OCI-LY7 (cell line): ENCODE measurements around the gene PTPRF. TPM values are rescaled to one million over a fixed set of nuclear protein-coding genes. Genes with fewer than 3 reads are reported as not detected.
"Not testable (repeated sequence)": the region's sequence is repeated elsewhere in the genome, so short reads cannot be mapped to it uniquely, and the experiment has no call there.

Experiments used
- BruUV-seq: library from RNA; stranded (reverse); fragments of 400-500 nt; replicated peaks from 2 replicates; lab custom pipeline; 2021; lab: Mats Ljungman, UMichigan
- CTCF ChIA-PET: fragments of 300-600 bp; sonication (Branson Sonifier 250); formaldehyde crosslinking; loops from one replicate; lab custom pipeline; 2022; ENCODE audit warnings: antibody characterized with exemption; ENCODE audit not compliant: unreplicated experiment; lab: Charles Lee
- POLR2A ChIA-PET: fragments of 300-600 bp; sonication (Branson Sonifier 250); formaldehyde crosslinking; loops from one replicate; lab custom pipeline; 2022; ENCODE audit warnings: antibody characterized with exemption; lab: Charles Lee
- DNase-seq: peaks from one replicate; pipeline ENCODE4 v3.0.0-alpha.2; 2015; ENCODE audit warnings: low spot score
- H2AFZ ChIP-seq: fragments of 200-600 bp; sonication (generic), shearing (Covaris generic); 2 replicates; pipeline ENCODE4 v1.6.1; 2014; ENCODE audit warnings: mild to moderate bottlenecking, antibody characterized with exemption, low read length, moderate library complexity
- H3K27ac ChIP-seq: fragments of 200-600 bp; sonication (generic); 2 replicates; pipeline ENCODE4 v1.5.1; 2014; ENCODE audit warnings: mixed run types, low read depth, mild to moderate bottlenecking, moderate library complexity, low read length, inconsistent platforms; ENCODE audit not compliant: poor library complexity, severe bottlenecking
- H3K36me3 ChIP-seq: fragments of 200-600 bp; sonication (generic); 2 replicates; pipeline ENCODE4 v1.6.1; 2014; ENCODE audit warnings: mild to moderate bottlenecking, antibody characterized with exemption, low read length, moderate library complexity, mixed read lengths; ENCODE audit not compliant: insufficient read depth
- H3K4me1 ChIP-seq: fragments of 200-600 bp; sonication (generic); 2 replicates; pipeline ENCODE4 v1.5.1; 2014; ENCODE audit warnings: mild to moderate bottlenecking, low read length; ENCODE audit not compliant: insufficient read depth, poor library complexity, severe bottlenecking
- H3K4me2 ChIP-seq: fragments of 200-600 bp; sonication (generic); 2 replicates; pipeline ENCODE4 v1.6.1; 2014; ENCODE audit warnings: mild to moderate bottlenecking, low read length
- H3K4me3 ChIP-seq: fragments of 200-600 bp; sonication (generic); 2 replicates; pipeline ENCODE4 v1.5.1; 2014; ENCODE audit warnings: mild to moderate bottlenecking, low read depth, low read length; ENCODE audit not compliant: poor library complexity, severe bottlenecking
- H3K79me2 ChIP-seq: fragments of 200-600 bp; sonication (generic); 2 replicates; pipeline ENCODE4 v1.6.1; 2016; ENCODE audit warnings: low read depth, mild to moderate bottlenecking, low read length, moderate library complexity, mixed read lengths; ENCODE audit not compliant: insufficient read depth
- H3K9me2 ChIP-seq: fragments of 200-600 bp; sonication (generic); 2 replicates; pipeline ENCODE4 v1.6.1; 2016; ENCODE audit warnings: mild to moderate bottlenecking, low read length, mixed read lengths; ENCODE audit not compliant: insufficient read depth
- H3K9me3 ChIP-seq: fragments of 200-600 bp; sonication (generic); 2 replicates; pipeline ENCODE4 v1.6.1; 2014; ENCODE audit warnings: mild to moderate bottlenecking, mixed run types, low read length, mixed read lengths
- H4K20me1 ChIP-seq: fragments of 200-600 bp; sonication (generic); 2 replicates; pipeline ENCODE4 v1.6.1; 2014; ENCODE audit warnings: mild to moderate bottlenecking, antibody characterized with exemption, low read length, moderate library complexity, mixed read lengths; ENCODE audit not compliant: insufficient read depth
- EZH2phosphoT487 ChIP-seq: fragments of 200-600 bp; sonication (generic); IDR thresholded peaks from 2 replicates; pipeline ENCODE4 v1.6.1; 2018; ENCODE audit warnings: low read depth, borderline replicate concordance, mild to moderate bottlenecking, mixed run types, antibody characterized with exemption, low read length, moderate library complexity, mixed read lengths
- intact Hi-C: fragments of 100-400 bp; cut with micrococcal nuclease; formaldehyde crosslinking; loops from one replicate; pipeline ENCODE4 v1.10.0; 2022; ENCODE audit not compliant: unreplicated experiment
- total RNA-seq, 2 experiments: library from RNA; depleted of rRNA in 1 of 2; stranded (reverse); fragments of >200 nt in 1 of 2; shearing (Covaris generic) in 1 of 2; gene quantifications; 2 replicates each; pipeline ENCODE4 v1.2.3, GENCODE V29; 2014 to 2022
- TF ChIP-seq, protein P1 (sequence below): fragments of 200-600 bp; sonication (generic); conservative IDR thresholded peaks from 2 replicates; pipeline ENCODE4 v1.5.1; 2014; ENCODE audit warnings: mild to moderate bottlenecking, antibody characterized with exemption, low read length, moderate library complexity, mixed read lengths

The PTPRF gene
- total RNA-seq, 2 experiments from 2014 or later: 0.06 to 0.48 TPM

DNA sequence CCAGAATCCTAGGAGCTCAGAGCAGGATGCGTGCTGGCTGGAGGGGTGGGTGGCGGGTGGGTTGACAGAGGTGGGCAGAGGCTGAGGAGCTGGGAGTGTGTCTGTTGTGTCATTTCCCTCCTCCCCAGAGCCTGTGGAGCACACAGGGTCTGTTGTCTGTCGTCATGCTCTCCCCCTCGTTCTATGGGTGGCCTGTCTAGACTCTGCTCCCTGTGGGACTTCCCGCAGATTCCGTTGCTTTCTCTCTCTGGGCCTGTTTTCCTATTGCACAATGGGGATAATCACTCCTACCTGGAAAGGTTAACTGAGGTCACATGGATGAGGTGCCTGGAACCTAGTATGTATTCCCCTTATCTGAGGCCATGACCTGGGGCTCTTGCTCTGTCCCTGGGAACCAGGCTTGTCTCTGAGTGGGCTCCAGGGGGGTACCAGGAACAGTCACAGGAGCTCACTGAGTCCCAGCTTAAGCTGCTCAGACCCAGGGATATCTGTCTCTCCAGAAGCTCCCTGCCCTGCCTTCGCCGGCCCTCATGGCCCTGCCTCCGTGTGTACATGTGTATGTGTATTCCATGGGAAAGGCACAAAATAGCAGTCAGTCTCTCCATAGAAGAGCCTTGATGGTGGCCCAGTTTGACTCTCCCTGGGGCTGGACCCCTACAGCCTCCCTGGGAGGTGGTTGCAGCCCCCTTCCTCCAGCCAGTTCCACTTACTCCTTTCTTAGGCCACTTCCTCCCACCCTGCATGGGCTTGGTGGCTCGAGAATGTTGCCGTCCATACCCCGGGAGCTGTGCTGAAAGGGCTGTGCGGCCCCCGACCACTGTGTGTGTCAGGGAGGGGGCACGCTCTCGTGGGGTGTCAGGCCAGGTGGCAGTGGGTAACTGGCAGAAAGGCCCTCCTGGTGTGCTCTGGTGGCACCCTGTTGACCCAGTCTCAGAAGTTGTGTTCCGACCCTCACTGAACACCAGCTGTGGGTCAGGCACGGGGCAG, 17.9 kb downstream of the PTPRF start:
- Histone ChIP-seq H3K9me3 (no peaks in the 10 kb centered on the region), H3K4me2 (no peak overlapping the region), H3K27ac (no peak overlapping the region), H3K4me1 (no peaks in the 10 kb centered on the region), H3K79me2 (no peaks in the 10 kb centered on the region), H3K4me3 (no peak overlapping the region), H3K36me3 (no peaks in the 10 kb centered on the region), H2AFZ (no peak overlapping the region), H4K20me1 (no peaks in the 10 kb centered on the region), H3K9me2 (no peaks in the 10 kb centered on the region)
- ChIA-PET POLR2A (interaction anchor here (0.6 kb wide), 2 partner anchors 130 to 178 kb away, joined by 3 to 4 read pairs; no protein-coding TSS in a partner anchor), CTCF (no interaction called here)
- no peak for TF ChIP-seq EZH2phosphoT487
- TF ChIP-seq, protein P1, sequence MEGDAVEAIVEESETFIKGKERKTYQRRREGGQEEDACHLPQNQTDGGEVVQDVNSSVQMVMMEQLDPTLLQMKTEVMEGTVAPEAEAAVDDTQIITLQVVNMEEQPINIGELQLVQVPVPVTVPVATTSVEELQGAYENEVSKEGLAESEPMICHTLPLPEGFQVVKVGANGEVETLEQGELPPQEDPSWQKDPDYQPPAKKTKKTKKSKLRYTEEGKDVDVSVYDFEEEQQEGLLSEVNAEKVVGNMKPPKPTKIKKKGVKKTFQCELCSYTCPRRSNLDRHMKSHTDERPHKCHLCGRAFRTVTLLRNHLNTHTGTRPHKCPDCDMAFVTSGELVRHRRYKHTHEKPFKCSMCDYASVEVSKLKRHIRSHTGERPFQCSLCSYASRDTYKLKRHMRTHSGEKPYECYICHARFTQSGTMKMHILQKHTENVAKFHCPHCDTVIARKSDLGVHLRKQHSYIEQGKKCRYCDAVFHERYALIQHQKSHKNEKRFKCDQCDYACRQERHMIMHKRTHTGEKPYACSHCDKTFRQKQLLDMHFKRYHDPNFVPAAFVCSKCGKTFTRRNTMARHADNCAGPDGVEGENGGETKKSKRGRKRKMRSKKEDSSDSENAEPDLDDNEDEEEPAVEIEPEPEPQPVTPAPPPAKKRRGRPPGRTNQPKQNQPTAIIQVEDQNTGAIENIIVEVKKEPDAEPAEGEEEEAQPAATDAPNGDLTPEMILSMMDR: no peak
- DNase-seq: no peak
- no TSS peak for BruUV-seq
- intact Hi-C loops: no loop called here

DNA sequence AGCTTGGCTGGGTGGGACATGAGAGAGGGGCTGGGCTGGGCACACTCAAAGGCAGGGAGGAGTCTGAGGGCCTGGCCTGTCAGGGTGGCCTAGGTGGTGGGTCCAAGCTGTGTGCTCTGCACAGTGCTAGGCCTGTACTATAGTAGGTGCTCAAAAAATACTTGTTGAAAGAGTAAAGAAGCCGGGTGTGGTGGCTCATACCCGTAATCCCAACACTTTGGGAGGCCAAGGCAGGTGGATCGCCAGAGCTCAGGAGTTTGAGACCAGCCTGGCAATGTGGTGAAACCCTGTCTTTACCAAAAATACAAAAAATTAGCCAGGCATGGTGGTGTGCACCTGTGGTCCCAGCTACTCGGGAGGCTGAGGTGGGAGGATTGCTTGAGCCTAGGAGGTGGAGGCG, 18.7 kb downstream of the PTPRF start:
- intact Hi-C loops, POLR2A ChIA-PET, H3K4me3 ChIP-seq, H3K27ac ChIP-seq, H4K20me1 ChIP-seq, H3K9me2 ChIP-seq, H3K79me2 ChIP-seq, H3K9me3 ChIP-seq, DNase-seq, CTCF ChIA-PET, H3K4me2 ChIP-seq, BruUV-seq, H2AFZ ChIP-seq, H3K4me1 ChIP-seq, H3K36me3 ChIP-seq: not testable (repeated sequence)

DNA sequence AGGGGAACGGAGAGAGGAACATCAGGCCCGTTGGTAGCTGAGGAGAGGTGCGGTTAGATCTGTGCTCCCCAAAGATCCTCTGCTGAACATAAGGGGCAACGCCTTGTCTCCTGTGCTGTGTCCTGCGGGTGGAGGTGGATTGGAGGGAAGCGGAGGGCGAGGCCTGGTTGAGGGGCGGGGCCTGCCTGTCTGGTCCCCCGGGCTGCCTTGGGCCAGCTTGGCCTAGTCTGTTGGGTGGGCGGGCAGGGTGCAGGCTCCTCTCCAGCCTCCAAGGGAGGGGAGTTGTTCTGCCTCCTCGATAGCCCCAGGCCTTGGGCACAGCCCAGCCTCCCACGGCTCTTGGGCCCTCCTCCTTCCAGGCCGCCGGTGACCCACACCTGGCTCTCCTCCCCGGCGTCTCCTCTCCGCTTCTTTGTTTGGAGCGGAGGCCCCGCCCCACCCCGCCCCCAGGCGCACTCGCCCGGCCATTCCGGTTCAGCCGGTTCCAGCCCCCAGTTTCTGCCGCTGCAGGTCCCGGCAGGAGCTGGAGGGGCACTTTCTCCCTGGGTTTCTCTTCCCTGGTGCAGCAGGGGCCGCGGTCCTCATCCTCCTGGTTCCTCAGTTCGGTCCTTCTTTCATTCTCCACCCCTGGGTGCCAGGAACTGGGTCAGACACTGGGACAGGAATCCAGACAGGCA, 19.4 kb downstream of the PTPRF start:
- no peak overlapping the region for H2AFZ ChIP-seq

More for the DNA sequence above, 19.4 kb downstream of the PTPRF start:
- ChIA-PET CTCF (interaction anchor here (0.6 kb wide), 1 partner anchor 220 kb away, joined by 7 read pairs; no protein-coding TSS in a partner anchor), POLR2A (interaction anchor here (0.6 kb wide), 1 partner anchor 806 kb away, joined by 4 read pairs; no protein-coding TSS in a partner anchor)
- Histone ChIP-seq H3K36me3 (no peaks in the 10 kb centered on the region), H4K20me1 (no peaks in the 10 kb centered on the region), H3K4me1 (no peaks in the 10 kb centered on the region), H3K9me2 (no peaks in the 10 kb centered on the region), H3K27ac (no peak overlapping the region), H3K4me3 (no peak overlapping the region), H3K79me2 (no peaks in the 10 kb centered on the region), H3K9me3 (no peaks in the 10 kb centered on the region), H3K4me2 (no peak overlapping the region)
- no TSS peak for BruUV-seq
- no peak for TF ChIP-seq EZH2phosphoT487
- TF ChIP-seq, protein P1: no peak
- DNase-seq: no peak
- intact Hi-C loops: no loop called here
